Measurements from ENCODE around the gene TSPAN32.

The TSPAN32 gene

DNA sequence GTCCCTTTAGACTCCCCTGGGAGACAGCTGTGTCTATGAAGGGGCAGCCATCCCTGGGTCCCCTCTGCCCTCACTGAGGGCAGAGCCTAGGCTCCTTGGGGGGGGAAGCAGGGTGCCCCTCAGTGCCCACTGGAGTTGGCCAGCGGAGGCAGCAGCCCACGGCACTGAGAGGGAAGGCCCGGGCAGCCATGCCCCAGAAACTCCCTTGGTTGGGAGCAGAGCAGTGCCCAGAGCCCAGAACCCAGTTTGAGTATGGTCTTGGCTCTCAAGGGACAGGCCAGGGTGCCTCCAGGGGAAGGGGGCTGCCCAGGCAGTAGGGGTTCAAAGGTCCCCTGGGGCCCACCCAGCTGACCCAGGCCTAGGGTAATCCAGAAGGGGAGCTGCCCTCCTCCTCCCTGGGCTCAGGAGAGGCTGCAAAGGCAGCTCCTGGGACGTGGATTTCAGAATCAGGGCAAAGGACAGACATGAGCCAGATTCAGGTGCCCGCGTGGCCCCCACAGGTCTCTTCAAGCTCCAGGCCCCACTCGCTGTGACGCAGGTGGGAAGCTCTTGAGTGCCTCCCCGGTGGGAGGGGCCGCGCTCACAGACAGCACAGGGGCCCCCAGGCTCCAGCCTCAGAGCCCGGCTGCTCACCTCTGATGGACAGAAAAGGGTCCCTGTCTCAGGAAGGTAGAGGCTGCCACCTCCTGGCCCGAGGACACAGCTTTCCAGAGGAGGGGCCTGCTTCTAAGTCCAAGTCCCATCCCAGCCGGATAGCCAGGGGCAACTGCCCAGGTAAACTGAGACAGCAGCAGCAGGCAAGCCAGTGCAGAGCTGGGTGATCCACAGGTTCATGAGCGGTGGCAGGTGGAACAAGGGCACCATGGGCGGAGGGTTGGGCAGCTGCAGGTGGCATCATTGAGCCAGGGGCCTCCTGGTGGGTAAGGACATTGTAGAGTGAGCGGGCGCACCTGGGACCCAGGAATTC is 2.7 kb upstream of the TSPAN32 start:
- Histone ChIP-seq H3K4me3 (IDR thresholded peaks at IDR 0.05; ENCODE audit: insufficient read depth, low read depth, low read length) (no peak overlapping the region), H3K9ac (no peak overlapping the region), H3K79me2 (ENCODE audit: insufficient read depth, low read depth) (no peaks in the 10 kb centered on the region), H3K4me2 (no peak overlapping the region), H3K4me1 (ENCODE audit: low read depth, poor library complexity, severe bottlenecking) (peaks cover 4% of the 10 kb centered on the region), H3K27me3 (ENCODE audit: insufficient read depth, low read depth) (peaks cover 60% of the 10 kb centered on the region), H3K27ac (no peak overlapping the region), H3K36me3 (ENCODE audit: insufficient read depth) (no peaks in the 10 kb centered on the region), H4K20me1 (ENCODE audit: insufficient read depth) (no peaks in the 10 kb centered on the region), H2AFZ (ENCODE audit: low read depth) (no peak overlapping the region)
- no peak for TF ChIP-seq CTCF (conservative IDR thresholded peaks at IDR 0.05; ENCODE audit: low read depth, low read length)

- Histone ChIP-seq H3K27ac (no peak overlapping the region), H3K4me2 (no peak overlapping the region), H3K36me3 (ENCODE audit: insufficient read depth) (no peaks in the 10 kb centered on the region), H3K79me2 (ENCODE audit: insufficient read depth, low read depth) (no peaks in the 10 kb centered on the region), H3K9ac (no peak overlapping the region), H3K27me3 (ENCODE audit: insufficient read depth, low read depth) (peaks cover 56% of the 10 kb centered on the region), H3K4me1 (ENCODE audit: low read depth, poor library complexity, severe bottlenecking) (peaks cover 4% of the 10 kb centered on the region), H3K4me3 (IDR thresholded peaks at IDR 0.05; ENCODE audit: insufficient read depth, low read depth, low read length) (no peak overlapping the region), H4K20me1 (ENCODE audit: insufficient read depth) (no peaks in the 10 kb centered on the region), H2AFZ (ENCODE audit: low read depth) (no peak overlapping the region)
- no peak for TF ChIP-seq CTCF (conservative IDR thresholded peaks at IDR 0.05; ENCODE audit: low read depth, low read length)
Observed at GRCh38 chr11:2299773-2300172, 2.0 kb upstream of the TSPAN32 start.

DNA sequence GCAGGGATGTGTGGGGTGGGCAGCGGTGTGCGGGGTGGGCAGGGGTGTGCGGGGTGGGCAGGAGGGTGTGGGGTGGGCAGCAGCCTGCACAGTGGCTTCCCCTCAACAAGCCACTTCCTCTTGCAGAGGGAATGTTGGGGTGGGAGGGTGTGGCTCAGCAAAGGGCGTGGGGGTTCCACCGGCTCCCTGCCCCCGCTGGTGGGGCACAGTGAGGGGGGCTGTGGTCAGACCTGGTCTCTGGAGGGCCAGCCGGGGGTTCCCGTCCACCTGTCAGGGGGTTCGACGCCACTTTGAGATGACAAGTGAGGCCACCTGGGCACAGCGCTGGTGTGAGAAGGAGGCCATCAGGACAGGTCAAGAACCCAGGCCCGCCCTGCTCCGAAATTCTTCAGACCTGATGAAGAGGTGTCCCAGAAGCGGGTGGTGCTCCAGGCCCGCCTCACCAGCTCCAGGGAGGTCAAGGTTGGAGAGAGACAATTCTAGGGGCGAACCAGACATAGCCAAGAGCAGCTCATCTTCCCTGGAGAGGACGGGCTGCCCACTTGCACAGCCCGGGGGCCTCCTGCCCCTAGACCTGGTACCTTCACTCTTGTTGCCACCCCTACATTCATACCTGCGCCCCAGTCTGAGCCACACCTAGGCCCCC is 1.4 kb upstream of the TSPAN32 start:
- Histone ChIP-seq H3K4me3 (IDR thresholded peaks at IDR 0.05; ENCODE audit: insufficient read depth, low read depth, low read length) (no peak overlapping the region), H4K20me1 (ENCODE audit: insufficient read depth) (no peaks in the 10 kb centered on the region), H3K4me2 (no peak overlapping the region), H3K27ac (no peak overlapping the region), H3K4me1 (ENCODE audit: low read depth, poor library complexity, severe bottlenecking) (peaks cover 4% of the 10 kb centered on the region), H3K79me2 (ENCODE audit: insufficient read depth, low read depth) (no peaks in the 10 kb centered on the region), H3K36me3 (ENCODE audit: insufficient read depth) (no peaks in the 10 kb centered on the region), H2AFZ (ENCODE audit: low read depth) (no peak overlapping the region), H3K27me3 (ENCODE audit: insufficient read depth, low read depth) (peaks cover 51% of the 10 kb centered on the region), H3K9ac (no peak overlapping the region)
- no peak for TF ChIP-seq CTCF (conservative IDR thresholded peaks at IDR 0.05; ENCODE audit: low read depth, low read length)

DNA sequence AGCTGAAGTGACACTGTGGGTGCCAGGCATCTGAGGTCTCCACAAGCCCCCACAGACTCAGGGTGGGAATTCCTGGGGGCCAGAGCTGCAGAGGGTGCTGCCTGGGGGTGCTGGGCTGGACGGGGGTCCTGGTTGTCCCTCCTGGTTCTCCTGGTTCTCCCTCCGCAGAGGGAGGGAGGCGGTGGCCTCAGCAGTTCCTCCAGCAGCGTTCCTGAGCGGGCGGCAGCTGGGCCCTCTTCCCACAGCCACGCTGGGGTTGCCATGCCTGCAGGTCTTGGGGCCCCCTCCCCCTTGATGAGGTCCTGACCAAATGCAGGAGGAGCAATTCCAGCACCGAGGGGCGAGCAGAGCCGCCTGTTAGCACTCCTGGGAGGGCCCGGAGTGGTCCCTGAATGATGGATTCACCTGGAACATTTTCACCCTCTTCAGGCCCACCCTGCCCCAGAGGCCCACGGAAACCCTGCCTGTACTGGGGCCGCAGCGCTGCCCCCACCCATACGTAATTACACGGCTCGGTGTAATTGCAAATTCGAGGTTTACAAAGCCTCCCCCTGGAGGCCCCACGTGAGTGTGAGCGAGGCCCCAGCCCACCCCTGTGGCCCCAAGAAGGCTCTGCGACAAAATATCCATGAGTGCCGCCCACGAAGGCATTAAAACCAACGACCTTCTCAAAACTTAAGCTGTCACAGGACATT is 730 bp upstream of the TSPAN32 start:
- Histone ChIP-seq H2AFZ (ENCODE audit: low read depth) (no peak overlapping the region), H3K36me3 (ENCODE audit: insufficient read depth) (no peaks in the 10 kb centered on the region), H3K79me2 (ENCODE audit: insufficient read depth, low read depth) (no peaks in the 10 kb centered on the region), H3K4me2 (no peak overlapping the region), H4K20me1 (ENCODE audit: insufficient read depth) (no peaks in the 10 kb centered on the region), H3K27me3 (ENCODE audit: insufficient read depth, low read depth) (peaks cover 44% of the 10 kb centered on the region), H3K9ac (no peak overlapping the region), H3K4me1 (ENCODE audit: low read depth, poor library complexity, severe bottlenecking) (peaks cover 4% of the 10 kb centered on the region), H3K4me3 (IDR thresholded peaks at IDR 0.05; ENCODE audit: insufficient read depth, low read depth, low read length) (no peak overlapping the region), H3K27ac (no peak overlapping the region)
- no peak for TF ChIP-seq CTCF (conservative IDR thresholded peaks at IDR 0.05; ENCODE audit: low read depth, low read length)

Measured in KMS-11 (cell line).